Activated effector memory CD4-positive, alpha-beta T cell treated with Interleukin-2 at 50 U/mL for 16 hours (primary cell): Measurements from ENCODE around the gene RPS6KA2.

Experiments
- DNase-seq: peaks from one replicate; pipeline ENCODE4 v3.0.0-alpha.2; 2020

Gene RPS6KA2

GRCh38 chr6:166627033-166627874 is at the start of gene RPS6KA2:
Gene RPS6KA2, minus strand, starts transcription at chr6:166627251. Its CDS starts 232 bp downstream, at chr6:166627019.
- DNase-seq, result peak; percentile 100

- DNase-seq, result no peak
Measured at GRCh38 chr6:166676270-166676860, 49.3 kb upstream of the RPS6KA2 start.

GRCh38 chr6:166675736-166676135 is 48.7 kb upstream of the RPS6KA2 start:
- no peak for DNase-seq

GRCh38 chr6:166673309-166673708 is 46.3 kb upstream of the RPS6KA2 start:
- no peak for DNase-seq

- DNase-seq, result no peak
Measured at GRCh38 chr6:166672624-166673206, 45.7 kb upstream of the RPS6KA2 start.

GRCh38 chr6:166672146-166672545 is 45.1 kb upstream of the RPS6KA2 start:
- no peak for DNase-seq

- no peak for DNase-seq
Measured at GRCh38 chr6:166671434-166672081, 44.5 kb upstream of the RPS6KA2 start.

GRCh38 chr6:166670894-166671293 is 43.8 kb upstream of the RPS6KA2 start:
- no peak for DNase-seq

GRCh38 chr6:166670013-166670412 is 43.0 kb upstream of the RPS6KA2 start:
- DNase-seq, result no peak

GRCh38 chr6:166667796-166668610 is 41.0 kb upstream of the RPS6KA2 start:
- DNase-seq, result no peak

- DNase-seq, result no peak
Measured at GRCh38 chr6:166664135-166664534, 37.1 kb upstream of the RPS6KA2 start.

- no peak for DNase-seq
Measured at GRCh38 chr6:166663568-166663967, 36.5 kb upstream of the RPS6KA2 start.

GRCh38 chr6:166662690-166663089 is 35.6 kb upstream of the RPS6KA2 start:
- DNase-seq, result no peak

GRCh38 chr6:166661327-166662085 is 34.5 kb upstream of the RPS6KA2 start:
- DNase-seq, result no peak

- DNase-seq, result no peak
Measured at GRCh38 chr6:166660157-166660688, 33.2 kb upstream of the RPS6KA2 start.

- DNase-seq, result no peak
Measured at GRCh38 chr6:166659581-166659980, 32.5 kb upstream of the RPS6KA2 start.

GRCh38 chr6:166658792-166659150 is 31.7 kb upstream of the RPS6KA2 start:
- DNase-seq, result no peak

GRCh38 chr6:166658115-166658791 is 31.2 kb upstream of the RPS6KA2 start:
- no peak for DNase-seq

- no peak for DNase-seq
Measured at GRCh38 chr6:166657531-166657930, 30.5 kb upstream of the RPS6KA2 start.

GRCh38 chr6:166656230-166657151 is 29.4 kb upstream of the RPS6KA2 start:
- DNase-seq, result no peak
